NCI-H1436 (cell line): ENCODE results near the gene PLCXD1.

Experiments
- DNase-seq: peaks from one replicate; lab custom pipeline; 2025; lab: John Stamatoyannopoulos, UW

The PLCXD1 gene

DNA sequence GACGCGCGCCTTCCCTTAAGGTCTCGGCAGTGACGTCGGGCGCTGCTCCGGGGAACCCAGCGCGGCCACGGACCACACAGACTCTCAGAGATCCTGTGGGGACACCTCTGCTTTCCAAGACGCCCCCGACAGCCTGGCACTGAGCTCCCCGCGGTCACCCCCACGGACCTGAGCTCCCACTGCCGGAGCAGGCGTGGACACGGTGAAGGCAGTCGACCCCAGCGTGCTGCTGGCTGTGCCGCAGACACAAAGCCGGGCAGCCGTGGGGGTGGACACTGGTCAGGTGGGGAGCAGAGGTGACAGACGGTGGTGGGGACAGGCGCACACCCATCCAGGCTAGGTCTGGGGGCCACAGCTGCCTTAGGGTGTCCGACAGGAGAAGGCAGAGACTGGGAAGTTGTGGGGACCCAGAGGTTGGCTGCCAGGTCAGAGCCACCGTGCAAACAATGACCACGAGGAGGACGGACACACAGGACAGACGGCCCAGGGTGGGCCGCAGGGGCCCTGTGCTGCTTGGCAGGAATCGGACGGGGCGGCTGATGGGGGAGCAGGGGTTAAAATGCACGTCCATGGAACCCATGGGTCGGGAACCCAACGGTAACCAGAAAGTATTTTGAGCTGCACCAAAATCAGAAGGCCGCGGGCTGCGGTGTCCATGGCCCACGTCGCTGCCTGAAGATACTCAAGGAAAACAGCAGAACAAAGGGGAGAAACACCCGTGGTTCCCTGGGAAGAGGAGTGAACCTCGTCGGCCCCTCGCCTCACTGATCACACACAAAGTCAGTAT, 54.0 kb downstream of the PLCXD1 start:
- no peak for DNase-seq

DNA sequence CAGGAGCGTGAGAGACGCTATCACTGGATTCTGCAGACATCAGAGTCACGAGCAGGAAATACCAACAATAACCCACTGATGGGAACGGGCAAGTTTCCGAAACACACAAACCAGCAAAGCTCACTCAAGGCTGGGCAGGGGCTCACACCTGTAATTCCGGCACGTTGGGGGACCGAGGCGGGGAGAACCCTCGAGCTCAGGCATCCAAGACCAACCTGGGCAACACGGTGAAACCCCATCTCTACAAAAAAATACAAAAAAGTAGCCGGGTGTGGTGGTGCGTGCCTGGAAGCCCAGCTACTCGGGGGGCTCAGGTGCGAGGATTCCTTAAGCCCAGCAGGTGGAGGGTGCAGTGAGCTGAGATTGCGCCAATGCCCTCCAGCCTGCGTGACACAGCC, 54.6 kb downstream of the PLCXD1 start:
- no peak for DNase-seq

DNA sequence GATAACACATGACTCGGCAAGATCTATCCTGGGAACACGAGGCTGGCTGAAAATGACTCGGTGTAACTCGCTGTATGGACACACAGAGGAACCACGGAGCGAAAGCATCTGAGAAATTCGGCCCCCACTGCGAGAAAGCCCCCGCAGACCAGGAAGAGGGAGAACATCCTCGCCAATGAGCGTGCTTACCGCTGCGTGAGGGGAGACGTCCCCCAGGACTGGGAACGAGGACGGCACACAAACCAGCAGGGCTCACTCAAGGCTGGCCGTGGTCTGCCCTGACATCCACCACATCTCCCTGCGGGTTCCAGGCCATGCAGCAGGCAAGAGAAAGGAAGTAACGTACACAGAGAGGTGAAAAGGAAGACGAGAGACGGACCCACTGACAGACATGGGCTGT, 55.0 kb downstream of the PLCXD1 start:
- DNase-seq, result no peak

DNA sequence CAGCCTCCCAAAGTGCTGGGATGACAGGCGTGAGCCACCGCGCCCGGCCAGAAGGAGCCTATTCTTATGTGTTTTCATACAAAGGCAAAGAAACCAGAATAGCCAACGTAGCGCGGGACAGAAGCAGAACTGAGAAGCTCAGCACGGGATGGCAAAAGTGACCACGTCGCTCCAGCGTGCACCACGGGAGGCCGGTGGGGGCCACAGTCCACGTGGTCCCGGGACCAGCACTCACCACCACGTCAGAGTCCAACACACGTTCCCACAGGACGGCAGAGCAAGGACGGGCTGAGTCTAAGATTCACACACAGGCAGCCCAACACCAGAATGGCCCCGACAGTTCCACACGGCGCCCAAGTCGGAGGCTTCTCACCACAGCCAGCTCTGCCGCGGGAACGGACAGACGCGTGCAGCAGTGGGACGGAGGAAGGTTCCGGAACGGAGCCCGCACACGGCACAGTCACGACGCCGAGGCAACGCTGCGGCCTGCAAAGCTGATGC, 56.2 kb downstream of the PLCXD1 start:
- no peak for DNase-seq

DNA sequence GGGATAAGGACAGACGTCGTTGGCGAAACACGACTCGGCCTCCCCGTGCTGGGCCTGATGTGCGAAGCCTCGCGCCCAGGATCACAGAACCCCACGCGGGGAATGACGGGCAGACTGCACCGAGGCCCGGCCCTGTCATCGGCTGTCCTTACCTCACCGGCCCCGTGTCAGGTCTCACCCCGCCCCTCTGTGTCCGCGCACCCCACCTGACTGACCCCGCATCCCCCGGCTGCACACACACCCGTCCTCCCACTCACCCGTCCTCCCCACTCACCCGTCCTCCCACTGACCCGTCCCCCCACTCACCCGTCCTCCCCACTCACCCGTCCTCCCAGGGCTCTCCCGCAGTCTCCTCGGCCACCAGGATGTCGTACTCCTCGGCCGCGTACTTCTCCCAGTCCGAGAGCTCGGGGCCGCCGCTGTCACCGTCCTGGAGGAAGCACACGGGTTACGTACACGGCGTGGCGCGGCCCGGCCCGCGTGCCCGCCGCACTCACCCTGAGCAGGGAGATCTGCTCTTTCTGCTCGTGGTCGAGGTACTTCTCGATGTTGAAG, 57.2 kb downstream of the PLCXD1 start:
- no peak for DNase-seq

DNA sequence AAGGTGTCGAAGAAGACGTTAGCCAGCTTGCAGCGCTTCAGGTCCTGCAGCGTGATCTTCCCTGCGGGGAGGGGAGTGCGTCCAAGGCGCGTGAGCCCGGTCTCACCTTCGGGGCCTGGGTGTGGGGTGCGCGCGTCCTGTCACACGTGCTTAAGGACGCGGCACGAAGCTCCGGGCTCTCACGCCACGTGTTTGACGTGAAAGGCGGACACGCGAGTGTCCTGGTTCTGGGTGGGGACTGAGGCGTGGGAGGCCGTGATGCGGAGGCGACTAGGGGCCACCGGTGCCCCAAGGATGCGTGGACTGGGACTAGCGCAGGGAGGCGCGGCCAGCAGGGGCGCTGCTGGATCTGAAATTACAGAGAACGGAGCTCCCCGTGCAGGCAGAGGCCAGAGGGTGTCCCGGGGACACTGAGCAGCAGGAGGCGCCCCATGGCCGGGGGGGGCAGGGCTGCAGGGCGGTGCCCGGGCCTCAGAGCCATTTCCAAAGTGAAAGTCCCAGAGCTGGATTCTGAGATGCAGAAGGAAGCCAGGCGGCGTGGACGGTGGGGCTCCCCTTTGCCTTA, 57.7 kb downstream of the PLCXD1 start:
- DNase-seq, result no peak

DNA sequence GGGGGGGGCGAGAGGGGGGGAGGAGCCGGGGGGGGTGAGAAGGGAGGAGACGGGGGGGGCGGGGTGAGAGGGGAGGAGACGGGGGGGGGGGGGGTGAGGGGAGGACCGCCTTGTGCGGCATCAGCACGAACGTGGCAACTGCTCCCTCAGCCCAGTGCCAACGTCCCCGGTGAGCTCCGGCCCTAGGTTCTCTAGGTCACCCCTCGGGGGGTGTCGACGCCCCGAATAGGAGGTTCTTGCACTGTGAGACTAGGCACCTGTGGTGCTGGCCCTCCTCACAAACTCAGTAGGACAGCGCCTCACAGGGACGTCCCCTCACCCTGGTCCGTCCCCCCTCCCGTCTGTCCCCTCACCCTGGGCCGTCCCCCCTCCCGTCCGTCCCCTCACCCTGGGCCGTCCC, 58.9 kb downstream of the PLCXD1 start:
- no peak for DNase-seq

DNA sequence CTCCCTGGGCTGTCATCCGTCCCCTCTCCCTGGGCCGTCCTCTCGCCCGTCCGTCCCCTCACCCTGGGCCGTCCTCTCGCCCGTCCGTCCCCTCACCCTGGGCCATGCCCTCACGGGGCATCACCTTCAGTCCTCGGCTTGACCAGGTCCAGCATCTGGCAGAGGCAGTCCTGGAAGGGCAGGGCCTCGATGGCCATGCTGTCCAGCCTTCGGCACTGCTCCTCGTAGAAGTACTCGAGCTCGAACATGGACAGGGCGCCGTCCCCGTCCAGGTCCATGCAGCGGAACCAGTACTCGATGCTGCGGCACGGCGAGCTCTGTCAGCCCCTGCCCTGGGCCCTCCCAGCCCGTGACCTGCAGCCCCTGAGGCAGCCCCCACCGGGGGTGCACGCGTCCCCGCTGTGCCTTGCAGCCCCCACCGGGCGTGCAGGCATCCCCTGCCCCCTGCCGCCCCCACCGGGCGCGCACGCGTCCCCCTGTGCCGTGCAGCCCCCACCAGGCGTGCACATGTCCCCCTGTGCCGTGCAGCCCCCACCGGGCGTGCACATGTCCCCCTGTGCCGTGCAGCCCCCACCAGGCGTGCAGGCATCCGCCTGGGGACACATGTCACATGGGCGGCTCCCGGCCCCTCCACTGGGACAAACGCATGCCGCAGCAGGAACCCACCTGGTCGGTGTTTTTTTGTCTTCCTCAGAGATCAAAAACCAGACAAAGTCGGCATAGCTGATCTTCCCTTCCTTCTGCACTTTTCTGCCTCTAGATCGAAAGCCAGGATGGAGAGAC, 59.7 kb downstream of the PLCXD1 start:
- DNase-seq, result no peak

DNA sequence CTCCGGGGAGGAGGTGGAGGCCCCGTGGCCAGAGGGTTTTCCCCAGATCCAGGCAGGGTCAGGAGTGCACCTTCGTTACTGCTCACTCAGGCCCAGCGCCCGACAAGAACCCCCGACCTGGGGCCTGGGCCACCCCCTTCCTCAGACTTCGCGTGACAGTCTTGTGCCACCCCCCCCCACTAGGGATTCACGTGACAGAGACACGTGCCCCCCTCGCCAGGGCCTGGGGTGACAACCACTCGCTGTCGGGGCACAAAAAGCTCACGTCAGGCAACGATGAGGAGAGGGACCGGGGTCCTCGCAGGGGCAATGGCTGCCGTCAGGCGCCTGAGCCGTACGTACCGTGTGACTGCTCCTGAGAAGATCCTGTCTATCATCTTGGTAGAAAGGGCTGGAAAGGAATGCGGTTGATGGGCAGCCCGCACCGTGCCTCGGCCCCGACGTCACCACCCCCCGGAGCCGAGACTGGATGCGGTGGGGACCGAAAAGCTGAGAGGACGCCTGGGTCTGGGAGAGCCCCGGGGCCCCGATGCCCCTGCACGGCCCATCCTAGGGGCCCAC, 60.4 kb downstream of the PLCXD1 start:
- no peak for DNase-seq

DNA sequence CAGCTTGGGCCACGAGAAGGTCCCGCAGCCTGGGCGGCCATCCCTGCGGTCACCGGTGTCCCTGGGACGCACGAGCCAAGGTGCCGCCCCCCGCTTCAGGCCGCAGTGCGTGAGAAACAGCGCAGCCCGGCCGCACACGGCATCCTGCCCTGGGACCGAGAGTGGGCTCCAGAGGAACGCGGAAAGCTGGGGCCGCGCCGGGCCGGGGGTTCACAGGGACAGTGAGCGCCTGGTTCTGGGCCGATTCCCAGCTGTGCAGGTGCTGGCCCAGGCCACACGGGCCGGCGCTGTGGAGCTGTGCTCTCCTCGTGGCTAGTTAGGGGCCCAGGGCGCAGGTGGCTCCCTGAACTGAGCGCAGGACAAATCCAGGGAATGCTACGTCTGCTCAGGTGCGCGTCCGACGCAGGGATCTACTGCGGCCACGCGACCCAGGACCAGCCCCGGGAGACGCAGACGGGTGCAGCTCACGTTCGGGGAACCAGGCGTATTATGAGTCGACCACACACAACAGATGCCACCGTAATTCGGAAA, 63.3 kb downstream of the PLCXD1 start:
- no peak for DNase-seq

DNA sequence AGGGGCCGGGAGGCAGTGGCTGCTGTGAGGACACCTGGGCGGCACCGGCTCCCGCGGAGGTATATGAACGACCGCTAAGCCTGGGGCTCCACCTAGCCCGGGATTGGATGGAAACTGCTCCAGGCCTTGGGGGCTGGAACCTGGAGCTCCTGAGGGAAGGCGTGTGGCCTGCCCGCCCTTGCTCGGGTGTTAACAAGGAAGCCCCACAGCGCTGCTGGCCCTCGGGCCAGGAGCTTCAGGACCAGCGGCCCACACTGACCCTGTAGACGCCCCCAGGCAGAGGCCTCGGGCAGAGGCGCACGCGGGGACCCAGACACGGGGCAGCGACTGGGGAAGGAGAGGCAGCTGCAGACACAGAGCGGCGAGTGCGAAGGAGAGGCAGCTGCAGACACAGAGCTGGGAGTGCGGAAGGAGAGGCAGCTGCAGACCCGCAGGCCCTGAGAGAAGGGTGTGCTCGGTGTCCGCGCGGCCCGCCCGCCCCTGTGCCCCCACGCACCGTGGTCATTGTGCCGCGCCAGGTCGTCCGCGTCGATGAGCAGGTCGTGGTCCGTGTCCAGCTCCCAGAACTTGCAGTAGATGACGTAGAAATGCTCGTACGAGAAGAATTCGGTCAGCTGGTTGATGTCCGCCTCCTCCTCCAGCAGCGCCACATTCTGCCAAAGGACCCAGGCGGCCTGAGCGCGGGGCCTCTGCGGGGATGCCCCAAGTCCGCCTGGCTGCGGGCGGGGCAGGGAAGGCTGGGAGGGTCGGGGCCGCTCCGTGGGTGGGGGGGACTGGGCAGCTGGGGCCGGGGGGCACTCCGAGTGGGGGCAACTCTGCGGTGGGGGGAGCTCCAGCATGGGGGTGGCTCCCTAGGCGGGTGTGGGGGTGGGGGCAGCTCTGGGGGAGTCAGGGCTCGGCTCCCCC, 64.1 kb downstream of the PLCXD1 start:
- no peak for DNase-seq

DNA sequence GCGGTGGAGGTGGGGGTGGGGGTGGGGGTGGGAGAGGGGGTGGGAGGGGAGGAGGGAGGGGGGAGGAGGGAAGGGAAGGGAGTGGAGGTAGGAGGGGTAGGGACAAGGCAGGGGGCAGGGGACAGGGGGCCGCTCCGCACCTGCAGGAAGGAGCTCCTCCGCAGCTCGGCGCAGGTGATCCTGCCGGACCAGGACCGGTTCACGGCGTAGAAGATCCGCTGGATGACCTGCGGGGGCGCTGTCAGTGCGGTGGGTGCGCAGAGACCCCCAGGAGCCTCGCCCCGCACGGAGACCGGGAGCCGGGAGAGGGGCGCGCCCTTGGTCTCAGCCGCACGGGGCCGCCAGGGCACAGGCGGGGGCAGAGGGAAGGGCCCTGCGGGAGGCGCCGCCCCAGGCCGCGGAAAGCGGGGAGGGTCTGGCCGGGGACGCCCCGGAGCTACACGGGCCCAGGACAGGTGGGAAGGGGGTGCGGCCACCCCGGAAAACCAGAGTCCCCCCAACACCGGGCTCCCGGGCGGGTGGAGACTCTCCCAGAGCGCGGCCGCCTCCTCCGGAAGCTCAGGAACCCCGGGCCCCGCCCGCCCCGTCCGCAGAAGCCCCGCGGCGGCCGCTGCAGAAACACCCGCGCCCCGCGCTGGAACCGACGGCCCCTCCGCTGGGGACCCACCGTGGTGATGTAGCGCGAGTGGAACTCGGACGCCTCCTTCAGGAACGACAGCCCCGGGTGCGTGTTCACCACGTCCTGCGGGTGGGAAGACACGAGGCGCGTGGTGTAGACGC, 65.0 kb downstream of the PLCXD1 start:
- DNase-seq, result no peak

DNA sequence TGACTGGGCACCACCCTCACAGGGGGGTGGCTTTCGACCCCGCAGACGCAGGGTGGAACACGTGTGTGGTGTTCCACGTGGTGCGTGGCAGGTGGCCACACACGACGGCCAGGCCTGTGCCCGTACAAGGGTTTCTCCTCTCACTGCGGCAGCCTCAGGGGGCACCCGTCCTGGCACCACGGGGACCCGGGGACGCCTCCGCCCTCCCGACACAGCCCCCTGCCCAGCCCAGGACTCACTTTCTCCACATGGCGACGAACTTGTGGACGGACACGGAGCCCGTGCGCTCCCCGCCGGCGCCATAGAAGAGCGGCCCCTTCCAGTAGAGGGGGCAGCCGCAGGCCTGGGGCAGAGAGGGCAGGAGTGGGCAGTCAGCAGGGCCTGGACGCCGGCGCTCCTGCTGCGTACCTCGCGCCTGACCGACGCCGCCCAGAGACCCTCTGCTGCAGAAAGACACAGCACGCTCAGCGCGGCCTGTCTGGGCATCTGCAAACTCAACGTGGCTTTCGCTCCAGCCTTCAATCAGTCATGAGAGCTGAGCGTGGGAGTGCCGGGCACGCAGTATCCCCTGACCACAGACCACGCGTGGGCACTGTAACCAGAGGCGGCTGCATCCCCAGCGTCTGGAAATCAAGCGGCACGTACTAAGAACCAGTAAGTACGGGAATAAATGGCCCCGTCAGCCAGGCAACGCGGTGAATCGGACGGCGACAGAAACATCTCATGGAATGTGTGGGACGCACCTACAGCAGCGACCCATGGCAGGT, 66.4 kb downstream of the PLCXD1 start:
- DNase-seq, result no peak

DNA sequence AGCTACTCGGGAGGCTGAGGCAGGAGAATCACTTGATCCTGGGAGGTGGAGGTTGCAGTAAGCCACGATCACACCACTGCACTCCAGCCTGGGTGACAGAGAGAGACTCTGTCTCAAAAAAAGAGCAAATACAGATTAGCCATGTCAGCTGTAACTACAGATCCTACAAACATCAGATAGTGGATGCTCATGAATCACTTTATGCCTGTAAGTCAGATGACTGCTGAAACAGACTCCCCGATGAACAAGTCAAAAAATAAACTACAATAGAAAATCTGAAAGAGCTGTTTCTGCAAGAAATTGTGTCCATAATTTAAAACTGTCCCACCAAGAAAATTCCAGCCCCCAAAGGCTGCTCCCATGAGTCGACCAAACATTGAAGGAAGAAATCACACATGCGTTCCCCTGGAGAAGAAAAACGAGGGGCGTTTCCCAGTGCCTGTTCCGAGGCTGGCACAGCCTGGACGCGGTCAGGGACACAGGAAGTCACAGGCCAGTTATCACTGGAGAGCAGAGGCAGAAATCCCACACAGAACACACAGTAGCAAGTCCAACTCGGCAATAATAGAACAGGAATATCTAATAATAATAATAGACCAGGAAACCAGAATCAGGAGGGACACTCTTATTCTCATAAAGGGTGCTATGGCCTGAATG, 67.4 kb downstream of the PLCXD1 start:
- DNase-seq, result no peak

DNA sequence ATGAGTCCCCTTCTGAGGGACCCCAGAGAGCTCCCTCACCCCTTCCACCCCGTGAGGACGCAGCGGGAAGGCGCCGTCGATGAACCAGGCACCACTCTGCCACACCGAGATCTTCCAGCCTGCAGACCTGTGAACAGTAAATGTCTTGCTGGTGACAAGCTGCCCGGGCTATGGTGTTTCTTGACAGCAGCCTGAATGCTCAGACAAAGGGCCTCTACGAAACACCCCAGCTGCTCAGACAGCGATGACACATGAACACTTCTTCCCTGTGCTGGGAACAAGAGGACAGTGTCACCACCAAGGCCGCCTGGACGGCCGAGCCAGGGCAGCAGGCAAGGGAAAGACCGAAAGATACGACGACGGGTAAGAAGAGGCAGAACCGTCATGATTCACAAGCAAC, 68.0 kb downstream of the PLCXD1 start:
- no peak for DNase-seq

DNA sequence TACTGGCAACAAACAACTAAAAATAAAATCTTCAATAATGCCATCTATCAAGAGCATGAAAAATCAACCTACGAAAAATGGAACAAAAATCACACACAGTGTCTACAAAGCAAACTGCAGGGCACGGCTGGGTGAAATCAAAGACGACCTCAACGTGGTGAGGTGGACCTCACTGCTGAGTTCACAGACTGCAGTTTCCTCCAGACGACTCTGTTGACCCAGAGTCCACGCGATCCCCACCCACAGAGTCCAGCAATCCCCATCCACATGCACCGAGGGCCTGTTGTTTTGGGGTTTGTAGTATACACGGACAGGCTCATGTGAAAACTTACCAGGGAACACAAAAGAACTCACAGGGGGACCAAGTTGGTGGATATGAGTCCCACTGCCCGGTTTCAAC, 68.5 kb downstream of the PLCXD1 start:
- no peak for DNase-seq

DNA sequence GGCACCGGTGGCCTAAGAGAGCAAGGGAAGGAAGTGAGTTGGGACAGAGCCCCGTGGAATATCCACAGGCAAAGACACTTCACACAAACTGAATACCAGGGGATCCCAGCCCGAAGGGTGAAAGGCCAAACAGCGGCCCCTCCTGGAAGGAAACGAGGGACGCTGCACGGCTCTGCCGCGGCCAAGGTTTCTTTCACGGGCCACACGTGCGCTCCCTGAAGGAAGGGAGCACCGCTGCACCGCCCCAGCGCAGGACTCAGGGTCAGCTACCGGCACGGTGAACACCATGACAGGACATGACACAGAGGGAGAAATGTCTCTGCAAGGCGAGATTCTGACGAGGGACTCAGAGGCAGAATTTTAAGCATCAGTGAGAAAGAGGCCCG, 69.0 kb downstream of the PLCXD1 start:
- no peak for DNase-seq

DNA sequence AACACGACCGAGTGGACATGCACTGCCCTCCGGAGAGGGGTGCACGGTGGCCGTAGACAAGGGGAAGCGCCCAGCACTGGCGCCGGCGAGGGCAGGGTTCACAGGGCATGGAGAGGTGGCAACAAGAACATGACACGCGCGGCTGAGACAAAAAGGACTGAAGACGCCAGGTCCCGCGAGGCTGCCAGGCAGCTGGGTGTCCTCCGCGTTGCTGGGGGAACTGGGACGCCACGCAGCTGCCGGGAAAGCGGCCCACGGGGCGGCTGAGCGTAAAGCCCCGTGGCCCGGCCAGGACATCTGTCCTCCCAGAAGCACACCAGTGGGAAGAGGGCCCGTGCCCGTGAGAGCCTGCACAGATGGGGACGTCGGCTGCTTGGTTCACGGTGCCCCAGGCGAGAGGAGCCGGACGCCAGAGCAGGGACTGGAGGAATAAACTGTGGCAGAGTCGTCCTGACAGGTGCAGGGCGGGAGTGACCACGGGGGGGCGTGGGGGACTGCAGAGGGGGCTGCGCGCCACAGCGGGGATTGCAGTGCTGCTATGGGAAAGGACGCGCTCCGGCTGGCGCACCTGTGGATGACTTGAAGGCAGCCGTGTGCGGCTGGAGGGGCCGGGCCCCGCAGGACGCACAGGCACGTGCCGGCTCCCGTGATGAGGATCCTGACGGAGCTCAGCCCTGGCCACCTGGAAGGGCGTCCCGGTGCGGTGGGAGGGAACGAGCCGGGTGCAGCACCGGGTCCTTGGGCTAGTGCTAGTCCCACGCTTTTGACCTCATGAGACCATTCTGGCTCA, 69.5 kb downstream of the PLCXD1 start:
- DNase-seq, result no peak
